Head of caudate nucleus (tissue), 42 donors: ENCODE results near the gene SKOR1.

ENCODE experiments used
- DNase-seq, 42 donors: peaks; one replicate each; pipeline versions ENCODE4 v3.0.0 to v3.0.0-alpha.2; 2020 to 2021; ENCODE audit warnings: mixed read lengths in 7 of 42
- intact Hi-C: fragments of 100-400 bp; cut with DNase I; formaldehyde crosslinking; loops from one replicate; pipeline ENCODE4 v1.15.0; 2022

SKOR1 gene

DNA sequence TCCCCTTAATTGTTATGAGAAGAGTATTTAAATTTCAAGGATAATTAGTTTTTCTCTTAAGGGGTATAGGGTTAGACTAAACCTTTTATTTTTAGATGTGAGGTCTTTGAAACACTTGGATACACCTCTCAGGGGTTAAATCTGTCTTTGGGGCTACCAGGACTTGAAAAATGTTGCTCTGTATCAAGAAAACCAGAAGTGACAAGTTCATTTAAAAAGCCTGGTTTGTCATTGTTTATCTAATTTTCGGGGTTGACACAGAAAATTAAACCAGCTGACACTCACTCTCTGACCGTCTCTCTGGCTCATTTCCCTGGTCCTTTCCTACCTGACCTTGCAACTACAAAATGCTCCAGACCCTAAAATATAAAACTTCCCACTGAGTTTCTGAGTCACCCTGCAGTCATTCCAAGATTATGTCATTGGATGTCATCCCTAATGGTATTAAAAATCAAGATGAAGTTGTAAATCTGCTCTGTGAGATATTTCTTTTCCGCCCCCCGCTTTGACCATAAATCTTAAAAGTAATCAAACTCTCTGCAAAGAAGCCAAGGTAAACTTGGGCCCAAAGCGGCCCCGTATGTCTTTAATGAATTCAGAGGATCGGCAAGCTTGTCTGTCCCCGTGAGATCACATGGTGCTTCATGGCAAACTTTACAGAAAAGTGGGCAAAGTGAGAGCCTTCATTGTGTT lies 32.9 kb upstream of the SKOR1 start:
- intact Hi-C loops = no loop called here
- peak in 1 of 42 donors; percentile 26 for DNase-seq

DNA sequence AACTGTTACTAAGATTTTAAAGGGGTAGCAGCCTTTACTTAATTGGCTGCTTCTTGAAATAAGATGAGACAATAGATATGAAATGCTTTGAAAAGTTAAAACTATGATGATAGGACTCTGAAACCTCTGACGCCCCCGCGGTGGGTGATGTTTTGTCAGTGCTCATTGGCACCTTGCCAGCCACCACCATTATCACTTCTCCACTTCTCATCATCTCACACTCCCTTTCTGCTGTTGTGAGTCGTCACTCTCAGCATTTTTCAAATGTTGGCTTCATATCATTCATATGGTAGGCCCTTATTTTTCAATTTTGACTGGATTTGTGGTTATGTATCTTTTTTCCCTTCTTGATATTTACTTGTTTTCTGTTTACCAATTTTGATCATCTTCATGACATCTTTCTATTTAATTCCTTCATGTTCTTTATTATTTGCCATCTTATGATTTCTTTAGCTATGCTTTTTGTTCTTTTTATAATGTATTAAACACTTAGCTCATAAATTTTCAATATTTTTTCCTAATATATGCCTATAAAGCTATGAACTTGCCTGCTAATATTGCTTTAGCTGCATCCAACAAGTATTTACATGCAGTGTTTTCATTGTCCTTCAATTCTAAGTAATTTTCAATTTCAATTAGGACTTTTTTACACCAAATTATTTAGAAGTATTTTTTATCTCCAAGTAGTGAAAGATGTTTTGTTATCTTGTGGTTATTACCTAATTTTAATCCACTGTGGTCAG lies 30.3 kb upstream of the SKOR1 start:
- intact Hi-C loops = no loop called here

GRCh38 chr15:67796196-67797127 lies 28.8 kb upstream of the SKOR1 start:
- DNase-seq = peak in 1 of 42 donors; percentile 27
- intact Hi-C loops = no loop called here

More for the DNA sequence above, 30.3 kb upstream of the SKOR1 start:
- DNase-seq = peak in 1 of 42 donors; percentile 37

DNA sequence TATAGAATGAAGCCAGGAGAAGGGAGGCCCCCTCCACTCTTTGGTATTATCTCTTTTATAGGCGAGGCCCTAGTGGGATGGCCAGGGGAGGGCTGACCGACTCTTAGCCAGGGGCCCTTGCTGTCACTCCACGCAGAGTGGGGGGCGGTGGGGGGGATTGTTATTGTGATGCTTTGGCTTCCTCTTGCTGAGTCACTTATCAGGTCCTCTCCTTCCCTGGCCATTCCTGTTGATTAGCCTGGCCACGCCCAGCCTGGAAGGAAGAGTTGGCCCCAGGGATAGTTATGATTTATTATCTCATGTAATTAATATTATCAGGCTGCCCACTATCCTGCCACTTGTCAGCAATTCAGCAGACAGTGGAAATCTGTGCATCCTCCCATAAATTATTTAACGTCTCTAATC lies 25.5 kb upstream of the SKOR1 start:
- intact Hi-C loops = no loop called here
- no peak for DNase-seq

DNA sequence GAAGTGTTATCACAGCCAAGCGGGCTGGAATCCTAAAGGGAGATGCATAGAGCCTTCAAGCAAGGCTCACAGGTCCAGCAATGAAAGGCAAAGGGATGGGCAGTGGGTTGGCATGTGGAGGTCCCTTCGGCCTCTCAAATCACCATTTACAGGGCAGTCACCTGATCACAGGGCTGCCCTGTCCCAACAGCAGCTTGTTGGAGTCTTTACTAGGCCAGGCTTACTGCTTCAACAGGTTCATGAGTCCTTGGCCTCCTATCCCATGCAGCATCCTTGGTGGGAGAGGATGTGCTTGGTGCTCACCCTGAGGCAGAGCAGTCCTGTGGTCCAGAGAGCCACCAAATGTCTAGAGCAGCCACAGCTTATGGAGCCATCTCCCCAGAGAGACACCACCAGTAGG lies 24.2 kb upstream of the SKOR1 start:
- no peak for DNase-seq
- intact Hi-C loops = no loop called here

GRCh38 chr15:67801926-67802914 lies 23.1 kb upstream of the SKOR1 start:
- no peak for DNase-seq
- intact Hi-C loops = no loop called here

GRCh38 chr15:67803299-67803698 lies 22.0 kb upstream of the SKOR1 start:
- intact Hi-C loops = no loop called here
- no peak for DNase-seq

DNA sequence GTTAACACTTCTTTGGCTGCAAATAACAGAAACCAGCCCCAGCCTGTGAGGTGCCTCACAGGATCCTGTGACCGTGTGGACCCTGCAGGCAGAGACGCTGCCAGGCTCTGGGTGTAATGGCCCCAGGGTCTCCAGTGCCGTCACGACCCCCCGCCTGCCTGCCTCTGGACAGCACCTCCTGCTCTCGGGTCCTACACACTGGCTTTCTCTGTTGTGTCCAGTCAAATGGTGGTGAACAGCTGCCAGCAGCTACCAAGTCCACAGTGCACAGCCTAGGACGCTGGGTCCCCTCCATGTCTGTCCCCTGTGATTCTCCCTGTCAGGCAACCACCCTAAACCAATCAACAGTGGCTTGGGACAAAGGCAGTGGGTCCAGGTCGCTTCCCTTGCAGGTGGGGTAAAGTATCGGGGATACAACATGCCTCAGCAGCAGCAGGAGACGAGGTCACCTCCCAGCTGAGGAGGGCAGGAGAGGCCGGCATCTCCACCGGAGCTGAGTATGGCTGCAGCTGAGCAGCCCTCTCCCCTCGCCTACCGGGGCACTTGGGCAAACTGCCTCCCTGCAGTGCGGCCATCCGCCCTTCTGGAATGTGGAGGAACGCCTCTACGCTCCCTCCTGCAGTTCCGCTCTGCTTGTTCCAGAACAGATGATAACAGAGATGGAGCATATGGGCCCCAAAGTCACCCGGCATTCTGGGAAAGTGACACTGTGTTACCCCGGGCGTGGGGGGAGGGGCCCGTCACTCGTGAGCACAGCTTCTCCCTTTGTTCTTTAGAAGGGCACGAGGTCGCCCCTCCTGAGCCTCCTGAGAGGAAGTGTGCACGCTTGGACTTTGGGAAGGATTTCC lies 21.1 kb upstream of the SKOR1 start:
- intact Hi-C loops = no loop called here
- DNase-seq = peak in 9 of 42 donors; percentile 12 to 58 (median 33)

GRCh38 chr15:67805008-67805665 lies 20.2 kb upstream of the SKOR1 start:
- DNase-seq = peak in 38 of 42 donors; percentile 4 to 77 (median 54)
- intact Hi-C loops = no loop called here

DNA sequence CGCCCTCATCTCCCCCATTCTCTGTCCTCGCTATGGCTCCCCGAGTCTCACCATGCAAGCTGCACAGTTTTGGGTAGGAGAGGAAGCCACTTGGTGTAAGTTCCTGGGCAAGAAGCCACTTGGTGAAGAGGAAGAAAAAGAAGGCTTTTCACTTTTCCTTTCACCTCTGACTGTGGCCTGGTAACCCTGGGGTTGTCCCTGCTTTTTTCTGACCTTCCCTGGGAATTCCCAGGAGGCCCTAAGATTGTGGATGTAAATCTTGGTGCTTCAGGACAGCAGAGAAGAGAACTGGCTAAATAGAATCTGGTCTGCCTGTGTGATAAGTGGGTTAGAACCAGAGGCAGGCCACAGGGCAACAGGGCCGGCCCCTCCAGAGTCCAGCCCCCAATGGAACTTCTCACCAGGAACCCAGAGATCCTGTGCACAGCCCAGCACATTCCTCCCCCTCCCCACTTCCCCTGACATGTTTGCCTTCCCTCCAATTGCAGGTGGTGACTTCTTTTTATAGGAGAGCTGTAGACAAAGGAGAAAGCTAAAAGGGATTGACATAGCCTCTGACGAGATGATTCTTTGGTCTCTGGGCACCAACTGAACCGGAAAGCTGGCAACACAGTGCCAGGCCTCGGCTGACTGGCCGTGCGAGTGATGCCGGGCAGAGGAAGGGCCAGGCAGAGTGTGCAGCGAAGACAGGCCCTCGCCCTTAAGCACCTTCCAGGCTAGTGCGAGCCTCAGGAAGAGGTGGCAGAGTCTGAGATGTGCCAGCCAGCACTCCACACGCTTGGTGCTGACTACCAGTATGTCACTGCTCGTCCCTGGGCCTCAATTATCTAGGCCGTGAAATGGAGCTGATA lies 19.4 kb upstream of the SKOR1 start:
- DNase-seq = peak in 2 of 42 donors; percentile 8 to 19
- intact Hi-C loops = no loop called here

DNA sequence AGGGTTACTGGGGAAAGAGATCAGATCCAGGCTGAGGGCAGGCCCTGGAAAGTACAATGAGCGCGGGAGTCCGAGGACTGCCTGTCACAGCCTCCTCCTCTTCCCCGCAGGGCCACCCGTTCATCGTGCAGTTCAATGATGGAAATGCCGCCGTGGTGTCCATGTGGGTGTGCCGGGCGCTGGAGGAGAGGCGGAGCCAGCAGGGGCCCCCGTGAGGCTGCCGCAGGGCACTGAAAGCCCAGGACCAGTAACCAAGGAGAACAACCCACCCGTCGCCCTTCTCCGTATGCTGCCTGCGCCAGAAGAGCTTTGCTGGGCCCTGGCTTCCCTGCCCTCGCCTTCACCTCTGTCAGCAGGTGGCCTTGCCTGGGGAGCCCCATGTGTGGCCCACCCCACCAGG lies 18.8 kb upstream of the SKOR1 start:
- DNase-seq = peak in 3 of 42 donors; percentile 5 to 20 (median 8)

GRCh38 chr15:67807141-67807540 lies 18.2 kb upstream of the SKOR1 start:
- intact Hi-C loops = no loop called here
- peak in 2 of 42 donors; percentile 7 to 19 for DNase-seq

More for the DNA sequence above, 18.8 kb upstream of the SKOR1 start:
- intact Hi-C loops = no loop called here

DNA sequence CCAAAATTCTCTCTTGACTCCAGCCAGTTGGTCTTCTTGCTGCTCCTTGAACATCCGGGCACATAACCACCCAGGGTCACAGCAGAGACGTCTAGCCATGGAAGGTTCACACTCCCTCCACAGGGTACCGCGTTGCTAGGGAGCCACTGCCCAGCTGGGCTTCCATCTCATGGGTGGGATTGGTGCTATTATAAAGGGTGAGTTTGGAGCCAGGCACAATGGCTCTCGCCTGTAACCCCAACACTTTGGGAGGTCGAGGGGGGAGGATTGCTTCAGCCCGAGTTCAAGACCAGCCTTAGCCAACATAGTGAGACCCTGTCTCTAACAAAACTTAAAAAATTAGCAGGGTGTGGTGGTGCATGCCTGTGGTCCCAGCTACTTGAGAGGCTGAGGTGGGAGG lies 17.5 kb upstream of the SKOR1 start:
- intact Hi-C loops = no loop called here
- peak in 2 of 42 donors; percentile 7 to 10 for DNase-seq

DNA sequence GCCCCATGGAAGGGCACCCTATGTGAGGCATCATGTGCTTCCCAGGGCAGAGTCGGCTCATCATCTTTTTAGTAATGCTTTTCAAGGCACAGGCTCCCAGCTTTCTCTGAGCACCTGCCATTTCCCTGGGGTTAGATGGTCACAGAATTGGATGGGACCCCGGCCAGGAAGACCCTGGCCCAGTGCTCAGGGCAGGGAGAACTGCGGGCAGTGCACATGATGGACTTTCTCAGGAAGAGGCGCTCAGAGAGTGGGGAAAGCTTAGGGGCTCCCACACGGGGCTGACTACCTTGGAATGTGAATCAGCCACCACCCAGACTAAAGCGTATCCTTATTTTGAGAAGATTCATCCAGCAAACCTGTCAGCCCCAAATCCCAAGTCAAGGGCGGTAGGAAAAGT lies 16.5 kb upstream of the SKOR1 start:
- intact Hi-C loops = no loop called here
- DNase-seq = peak in 3 of 42 donors; percentile 3 to 8 (median 7)

GRCh38 chr15:67809441-67809840 lies 15.9 kb upstream of the SKOR1 start:
- peak in 2 of 42 donors; percentile 3 to 18 for DNase-seq
- intact Hi-C loops = no loop called here

- intact Hi-C loops = no loop called here
- peak in 4 of 42 donors; percentile 0 to 7 (median 5) for DNase-seq
These were observed 15.4 kb upstream of the SKOR1 start for GRCh38 chr15:67809866-67810265.
